ENCODE results near the gene CCDC51.

Gene CCDC51

GRCh38 chr3:48398701-48399386, 41.1 kb downstream of the CCDC51 start:
- TF ChIP-seq CTCF (conservative IDR thresholded peaks at IDR 0.05; ENCODE audit: low read depth), result no peak
- peak overlapping the region; percentile 99 for H3K27ac ChIP-seq
- no peak for DNase-seq (ENCODE audit: low spot score)
- ChIA-PET POLR2A (ENCODE audit: low non-redundant PET) (interaction anchor here (1.0 kb wide), 1 partner anchor 37 kb away, joined by 3 read pairs; no protein-coding TSS in a partner anchor), CTCF (interaction anchor here (5.9 kb wide), 1 partner anchor 37 kb away, joined by 68 read pairs; no protein-coding TSS in a partner anchor)

- ChIA-PET CTCF (interaction anchor here (5.9 kb wide), 1 partner anchor 38 kb away, joined by 68 read pairs; no protein-coding TSS in a partner anchor), POLR2A (ENCODE audit: low non-redundant PET) (no interaction called here)
- peak overlapping the region; percentile 99 for H3K27ac ChIP-seq
- TF ChIP-seq CTCF (conservative IDR thresholded peaks at IDR 0.05; ENCODE audit: low read depth), result no peak
- no peak for DNase-seq (ENCODE audit: low spot score)
These were observed 41.9 kb downstream of the CCDC51 start for GRCh38 chr3:48397767-48398681.

GRCh38 chr3:48395714-48396113, 44.2 kb downstream of the CCDC51 start:
- CTCF ChIA-PET, result no interaction called here
- DNase-seq (ENCODE audit: low spot score), result no peak
- POLR2A ChIA-PET (ENCODE audit: low non-redundant PET), result no interaction called here
- no peak overlapping the region for H3K27ac ChIP-seq
- no peak for TF ChIP-seq CTCF (conservative IDR thresholded peaks at IDR 0.05; ENCODE audit: low read depth)

GRCh38 chr3:48394391-48394790, 45.5 kb downstream of the CCDC51 start:
- ChIA-PET CTCF (no interaction called here), POLR2A (ENCODE audit: low non-redundant PET) (no interaction called here)
- H3K27ac ChIP-seq, result no peak overlapping the region
- no peak for DNase-seq (ENCODE audit: low spot score)
- no peak for TF ChIP-seq CTCF (conservative IDR thresholded peaks at IDR 0.05; ENCODE audit: low read depth)

GRCh38 chr3:48388966-48389365, 51.0 kb downstream of the CCDC51 start:
- ChIA-PET POLR2A (ENCODE audit: low non-redundant PET) (no interaction called here), CTCF (no interaction called here)
- no peak overlapping the region for H3K27ac ChIP-seq
- no peak for TF ChIP-seq CTCF (conservative IDR thresholded peaks at IDR 0.05; ENCODE audit: low read depth)
- no peak for DNase-seq (ENCODE audit: low spot score)

- ChIA-PET CTCF (no interaction called here), POLR2A (ENCODE audit: low non-redundant PET) (no interaction called here)
- no peak for TF ChIP-seq CTCF (conservative IDR thresholded peaks at IDR 0.05; ENCODE audit: low read depth)
- no peak overlapping the region for H3K27ac ChIP-seq
- DNase-seq (ENCODE audit: low spot score), result no peak
These were observed 52.3 kb downstream of the CCDC51 start for GRCh38 chr3:48387634-48388033.
